Ascending aorta (tissue), 1 donor: ENCODE measurements around the gene EFHC2. TPM values are rescaled to one million over a fixed set of nuclear protein-coding genes. Genes with fewer than 3 reads are reported as not detected.

Experiments
- total RNA-seq: library from RNA; depleted of rRNA; stranded (reverse); fragments of >200 nt; gene quantifications from one replicate; pipeline ENCODE4 v1.1.0, GENCODE V29; 2016

Gene EFHC2
- total RNA-seq, 1 donor from 2014 or later, result not detected

Other genes with a start within 250 kb of the EFHC2 start
- gene FUNDC1, start 199.2 kb upstream of the EFHC2 start, total RNA-seq, result 2.4 TPM